Measurements from ENCODE around the gene RAB7B.

GRCh38 chr1:205991237-205991636 is 12.0 kb downstream of the RAB7B start:
- TF ChIP-seq CTCF (IDR thresholded peaks at IDR 0.05): no peak
- TF ChIP-seq POLR2A (IDR thresholded peaks at IDR 0.05): no peak

Data from uterus (tissue), 2 donors.